HCEC 1CT (cell line): ENCODE data around the gene COL25A1.

Experiments used
- DNase-seq: peaks from one replicate; pipeline ENCODE4 v3.0.0-alpha.2; 2017

COL25A1 gene

GRCh38 chr4:109302361-109303139 lies at the start of gene COL25A1:
Gene COL25A1, minus strand, starts transcription at chr4:109302658.
- no peak for DNase-seq

GRCh38 chr4:109350121-109350520 lies 47.7 kb upstream of the COL25A1 start:
- DNase-seq, result no peak

- DNase-seq, result no peak
Observed at GRCh38 chr4:109334129-109335105, 32.0 kb upstream of the COL25A1 start.

GRCh38 chr4:109332926-109333464 lies 30.5 kb upstream of the COL25A1 start:
- no peak for DNase-seq

- DNase-seq, result no peak
Observed at GRCh38 chr4:109327641-109328040, 25.2 kb upstream of the COL25A1 start.

DNA sequence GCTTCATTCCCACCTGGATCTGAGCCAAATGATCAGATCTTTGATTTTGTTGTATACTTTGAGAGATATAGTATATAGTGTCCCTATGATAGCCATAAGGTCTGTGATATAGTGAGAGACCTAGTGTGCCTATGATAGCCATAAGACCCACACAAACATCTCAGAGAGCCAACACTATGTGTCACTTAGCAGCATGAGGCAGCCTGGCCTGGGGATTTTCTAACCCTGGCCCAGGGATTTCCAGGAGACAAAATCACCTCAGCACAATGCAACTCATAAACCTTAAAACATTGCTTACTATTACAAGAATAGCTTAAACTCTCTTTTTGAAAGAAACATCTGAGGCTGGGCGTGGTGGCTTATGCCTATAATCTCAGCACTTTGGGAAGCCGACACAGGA lies 23.2 kb upstream of the COL25A1 start:
- no peak for DNase-seq

DNA sequence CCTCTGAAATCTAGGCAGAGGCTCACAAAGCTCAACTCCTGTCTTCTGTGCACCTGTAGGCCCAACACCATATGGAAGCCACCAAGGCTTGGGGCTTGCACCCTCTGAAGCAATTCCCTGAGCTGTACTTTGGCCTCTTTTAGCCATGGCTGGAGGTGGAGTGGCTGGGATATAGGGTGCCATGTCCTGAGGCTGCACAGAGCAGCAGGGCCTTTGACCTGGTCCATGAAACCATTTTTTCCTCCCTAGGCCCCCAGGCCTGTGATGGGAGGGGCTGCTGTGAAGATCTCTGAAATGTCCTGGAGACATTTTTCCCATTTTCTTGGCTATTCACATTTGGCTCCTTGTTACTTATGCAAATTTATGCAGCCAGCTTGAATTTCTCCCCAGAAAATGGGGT lies 20.9 kb upstream of the COL25A1 start:
- no peak for DNase-seq

DNA sequence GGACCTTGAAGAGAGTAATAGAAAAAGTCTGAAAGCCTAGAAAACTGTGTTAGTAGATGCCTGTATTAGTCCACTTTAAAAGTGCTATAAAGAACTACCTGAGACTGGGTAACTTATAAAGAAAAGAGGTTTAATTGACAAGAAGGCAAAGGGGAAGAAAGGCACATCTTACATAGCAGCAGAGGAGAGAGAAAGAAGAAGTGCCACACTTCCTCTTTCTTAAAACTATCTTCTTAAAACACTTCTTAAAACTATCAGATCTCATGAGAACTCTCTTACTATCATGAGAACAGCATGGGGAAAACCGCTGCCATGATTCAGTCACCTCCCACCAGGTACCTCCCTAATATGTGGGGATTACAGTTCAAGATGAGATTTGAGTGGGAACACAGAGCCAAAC lies 18.8 kb upstream of the COL25A1 start:
- DNase-seq, result no peak

DNA sequence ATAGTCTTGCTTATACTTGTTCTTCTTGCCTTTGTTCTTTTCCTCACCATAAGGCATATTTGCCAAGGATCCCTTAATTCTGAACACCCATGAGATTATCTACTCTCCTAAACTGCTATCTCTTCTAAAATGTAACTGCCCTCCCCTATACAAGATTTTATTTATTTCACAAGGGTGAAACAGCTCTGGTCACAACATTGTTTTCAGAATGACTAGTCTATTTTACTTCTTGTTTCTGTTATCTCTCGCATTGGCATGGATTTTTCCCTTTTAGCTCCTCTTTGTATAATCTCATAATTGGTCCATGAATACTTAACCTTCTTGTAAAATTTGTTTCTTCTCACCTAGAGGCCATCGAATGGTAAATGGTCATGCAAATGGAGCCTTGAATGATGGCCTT lies 17.2 kb upstream of the COL25A1 start:
- no peak for DNase-seq

DNA sequence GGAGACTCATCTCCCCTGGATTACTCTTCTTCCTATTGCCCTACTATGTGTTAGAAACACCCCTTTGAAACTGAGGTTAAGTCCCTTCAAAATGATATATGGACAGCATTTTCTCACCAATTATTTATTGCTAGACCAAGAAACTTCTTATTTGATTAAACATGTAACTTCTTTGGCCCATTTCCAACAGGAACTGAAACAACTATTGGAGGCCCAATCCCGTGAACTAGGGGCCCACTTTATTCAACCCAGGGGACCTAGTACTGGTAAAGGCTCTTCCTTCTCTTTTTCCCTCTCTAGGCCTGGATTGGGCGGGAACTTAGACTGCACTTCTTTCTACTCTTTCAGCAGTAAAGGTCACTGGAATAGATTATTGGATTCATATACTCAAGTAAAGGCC lies 16.7 kb upstream of the COL25A1 start:
- DNase-seq, result no peak

- no peak for DNase-seq
Observed at GRCh38 chr4:109315818-109316217, 13.4 kb upstream of the COL25A1 start.

- no peak for DNase-seq
Observed at GRCh38 chr4:109315341-109315740, 12.9 kb upstream of the COL25A1 start.

DNA sequence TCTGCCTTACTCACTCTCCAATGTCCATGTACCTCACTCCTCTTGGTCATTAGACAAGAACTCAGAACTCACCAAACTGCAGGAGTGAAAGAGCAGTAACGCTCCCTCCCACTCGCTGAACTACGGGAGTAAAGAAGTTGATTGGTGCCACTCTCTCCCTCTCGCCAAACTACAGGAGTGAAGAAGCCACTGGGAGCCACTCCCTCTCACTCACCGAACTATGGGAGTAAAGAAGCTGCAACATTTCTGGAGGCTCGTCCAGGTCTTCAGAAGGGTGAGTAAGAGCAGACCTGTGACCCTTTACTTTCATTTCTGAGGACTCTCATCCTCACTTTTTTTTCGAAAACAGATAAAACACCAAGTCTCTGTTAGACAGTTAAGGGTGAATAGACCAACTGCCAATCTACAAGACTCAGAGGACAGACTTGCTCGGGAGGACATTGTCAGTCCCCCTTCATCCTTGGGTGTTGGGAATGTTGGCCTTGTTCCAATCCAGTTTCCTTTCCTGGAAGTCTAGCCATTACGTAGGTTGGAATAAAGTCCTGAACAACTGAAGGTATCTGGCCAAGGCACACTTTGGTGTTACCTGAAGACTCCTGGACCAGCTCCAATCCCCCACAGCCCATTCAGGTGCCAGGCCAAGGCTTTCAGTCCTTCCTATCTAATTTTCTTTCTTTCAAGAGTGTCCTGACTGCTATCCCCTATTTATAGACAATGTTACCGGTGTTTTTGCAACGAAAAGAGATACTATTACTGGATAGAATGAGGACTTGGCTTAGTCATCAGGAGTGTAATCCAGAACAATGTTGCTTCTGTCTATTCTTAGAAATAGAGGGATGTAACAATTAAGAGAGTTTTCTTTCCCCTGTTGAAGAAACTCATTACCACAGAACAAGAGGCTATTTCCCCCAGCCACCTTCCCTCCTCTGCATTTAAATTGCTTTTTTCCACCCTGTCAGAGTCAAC lies 11.0 kb upstream of the COL25A1 start:
- DNase-seq, result no peak

DNA sequence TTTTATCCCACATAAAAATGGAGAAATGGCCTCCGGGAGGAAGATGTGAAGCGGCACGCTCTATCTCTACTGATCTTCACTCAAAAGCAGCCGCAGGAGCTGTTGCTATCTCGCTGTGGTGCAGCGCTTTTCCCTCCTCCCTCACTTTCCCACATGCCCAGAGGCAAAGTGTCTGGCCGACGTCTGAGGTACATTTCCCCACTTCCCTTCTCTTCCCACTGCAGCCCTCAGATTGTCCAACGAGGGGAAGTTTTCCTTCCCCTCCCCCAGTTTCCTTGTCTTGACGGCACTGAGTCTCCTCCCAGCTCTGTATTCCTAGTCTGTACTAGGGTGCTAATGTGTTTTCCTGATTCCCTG lies 660 bp upstream of the COL25A1 start:
- DNase-seq, result no peak

- DNase-seq, result no peak
Observed at GRCh38 chr4:109301651-109302360, 652 bp downstream of the COL25A1 start.

DNA sequence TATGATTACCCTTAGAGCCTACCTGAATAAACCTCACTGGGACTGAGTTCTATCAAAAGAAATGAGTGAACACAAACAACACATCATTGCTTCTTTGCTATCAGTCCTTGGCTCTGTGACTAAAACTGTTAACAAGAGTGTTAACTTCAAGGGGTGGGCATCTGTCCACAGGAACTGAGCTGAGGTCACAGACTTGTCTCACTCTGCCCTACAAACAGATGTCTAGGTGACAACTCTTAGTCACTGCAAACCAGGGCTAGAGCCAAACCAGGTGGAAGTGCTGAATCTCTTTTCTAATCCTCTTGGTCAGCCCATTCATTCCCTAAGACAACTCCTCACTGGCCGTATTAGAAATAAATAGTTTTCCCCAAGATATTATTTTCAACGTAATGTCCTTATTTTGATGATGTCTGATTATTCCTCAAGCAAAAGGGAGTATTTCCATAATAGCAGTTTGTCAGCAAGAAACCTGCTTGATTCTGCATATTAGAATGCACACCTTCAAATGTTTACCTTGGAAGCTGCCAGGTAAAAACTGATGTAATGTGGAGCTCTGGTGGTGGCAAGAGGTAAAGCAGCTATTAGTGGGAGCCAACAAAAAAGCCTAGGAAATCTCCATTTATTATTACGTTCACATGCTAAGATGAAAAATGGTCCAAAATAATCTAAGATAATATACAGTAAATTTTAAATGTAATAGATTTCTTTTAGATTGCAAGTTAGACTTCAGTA lies 4.0 kb downstream of the COL25A1 start:
- no peak for DNase-seq

- peak; percentile 17 for DNase-seq
Observed at GRCh38 chr4:109296527-109296926, 5.9 kb downstream of the COL25A1 start.

GRCh38 chr4:109295081-109295480 lies 7.4 kb downstream of the COL25A1 start:
- no peak for DNase-seq

- DNase-seq, result peak; percentile 44
Observed at GRCh38 chr4:109294468-109295020, 7.9 kb downstream of the COL25A1 start.

DNA sequence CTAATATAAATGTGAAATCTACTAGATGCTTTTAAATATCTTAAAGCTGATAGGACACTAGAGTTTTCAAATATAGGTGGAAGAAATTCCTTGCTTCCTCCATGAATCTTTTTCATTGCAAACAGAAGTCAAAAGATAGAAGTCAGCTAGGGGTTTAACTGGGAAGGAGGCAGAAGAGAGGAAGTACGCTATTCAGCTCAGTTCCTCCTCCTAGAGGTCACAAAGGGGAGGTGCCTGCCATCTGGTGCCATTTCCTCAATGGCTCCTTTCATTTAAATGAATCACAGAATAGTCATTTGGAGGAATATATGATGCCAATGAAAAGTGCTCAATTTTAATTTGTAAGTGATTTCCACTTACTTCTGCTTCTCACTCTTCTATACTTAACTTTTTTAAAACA lies 8.5 kb downstream of the COL25A1 start:
- peak; percentile 26 for DNase-seq
